GM21528 (cell line): ENCODE data around the gene SFR1.
"Not testable (repeated sequence)": the region's sequence is repeated elsewhere in the genome, so short reads cannot be mapped to it uniquely, and the experiment has no call there.

ENCODE experiments used
- ATAC-seq: cut with Tn5 transposase; IDR thresholded peaks from one replicate; pipeline ENCODE4 v1.9.1; 2021; ENCODE audit warnings: mild to moderate bottlenecking, moderate library complexity; ENCODE audit not compliant: unreplicated experiment, low FRiP score

SFR1 gene

GRCh38 chr10:104155591-104155990 lies 33.6 kb downstream of the SFR1 start:
- no peak for ATAC-seq

DNA sequence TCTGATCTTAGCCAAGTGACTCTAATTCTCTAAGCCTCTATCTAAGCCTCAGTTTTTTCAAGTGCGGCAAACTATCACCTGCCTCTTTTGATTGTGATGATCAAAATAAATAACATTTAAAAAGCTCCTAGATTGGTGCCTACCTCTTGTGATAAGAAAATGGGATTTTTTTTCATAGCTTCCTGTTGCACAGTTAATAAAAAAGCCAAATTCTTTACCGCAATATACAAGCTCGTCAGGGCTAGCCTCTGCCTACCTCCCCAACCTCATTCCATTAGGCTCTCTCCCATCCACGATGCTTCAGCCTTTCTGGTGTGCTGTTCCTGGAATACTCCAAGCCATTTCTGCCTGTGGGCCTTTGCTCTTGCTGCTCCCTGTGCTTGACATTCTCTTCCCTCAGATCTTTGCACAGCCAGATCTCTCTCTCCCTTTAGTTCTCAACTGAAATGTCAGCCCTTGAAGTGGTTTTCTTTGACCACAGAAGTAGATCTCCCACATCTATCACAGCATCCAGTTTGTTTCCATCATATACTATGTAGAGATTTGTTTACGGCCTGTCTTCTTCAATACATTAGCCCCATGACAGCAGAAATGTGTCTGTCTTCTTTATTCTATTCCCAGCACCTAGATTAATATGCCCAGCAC lies 48.8 kb downstream of the SFR1 start:
- no peak for ATAC-seq

DNA sequence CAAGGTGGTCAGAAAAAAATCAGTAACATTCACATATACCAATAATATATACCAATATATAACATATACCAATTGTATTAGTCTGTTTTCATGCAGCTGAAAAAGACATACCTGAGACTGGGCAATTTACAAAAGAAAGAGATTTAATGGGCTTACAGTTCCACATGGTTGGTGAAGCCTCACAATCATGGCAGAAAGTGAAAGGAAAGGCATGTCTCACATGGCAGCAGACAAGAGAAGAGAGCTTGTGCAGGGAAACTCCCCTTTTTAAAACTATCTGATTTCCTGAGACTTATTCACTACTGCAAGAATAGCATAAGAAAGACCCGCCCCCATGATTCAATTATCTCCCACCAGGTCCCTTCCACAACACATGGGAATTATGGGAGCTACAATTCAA lies 52.2 kb downstream of the SFR1 start:
- not testable (repeated sequence) for ATAC-seq
